Astrocyte of the spinal cord (primary cell): Measurements from ENCODE around the gene EVPLL.

ENCODE experiments used
- DNase-seq: peaks from one replicate; pipeline ENCODE4 v3.0.0; 2011; ENCODE audit warnings: low read depth, low spot score
- H3K4me3 ChIP-seq: 2 replicates; pipeline ENCODE4 v1.5.1; 2011; ENCODE audit warnings: low read depth, mild to moderate bottlenecking, low read length, moderate library complexity
- in situ Hi-C: cut with HindIII; loops from 2 replicates; pipeline ENCODE4 v1.10.0; 2017; ENCODE audit warnings: low sequenced_read_pairs
- TF ChIP-seq, protein P1 (sequence below): IDR thresholded peaks from 2 replicates; pipeline ENCODE4 v1.5.1; 2012; ENCODE audit warnings: low read depth, mild to moderate bottlenecking, low read length, inconsistent platforms

Gene EVPLL

DNA sequence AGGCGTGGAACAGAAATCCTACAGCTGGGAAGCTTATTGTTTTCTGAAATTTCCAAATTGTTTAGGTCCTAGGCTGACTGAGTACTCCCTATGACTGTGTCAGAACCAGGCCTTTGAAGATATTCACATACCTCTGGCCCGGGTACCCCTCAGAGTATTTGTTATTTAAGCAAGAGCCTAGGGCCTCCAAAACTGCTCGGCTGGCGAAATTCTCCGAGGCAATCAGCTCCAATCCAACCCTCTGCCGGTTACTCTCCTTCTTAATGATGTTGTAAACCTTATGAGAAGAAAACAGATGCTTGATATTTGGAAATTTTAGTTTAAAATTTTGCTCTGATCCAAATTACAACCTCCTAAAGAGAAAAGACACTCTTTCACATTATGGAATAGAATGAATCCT is 24.0 kb upstream of the EVPLL start:
- TF ChIP-seq, protein P1, sequence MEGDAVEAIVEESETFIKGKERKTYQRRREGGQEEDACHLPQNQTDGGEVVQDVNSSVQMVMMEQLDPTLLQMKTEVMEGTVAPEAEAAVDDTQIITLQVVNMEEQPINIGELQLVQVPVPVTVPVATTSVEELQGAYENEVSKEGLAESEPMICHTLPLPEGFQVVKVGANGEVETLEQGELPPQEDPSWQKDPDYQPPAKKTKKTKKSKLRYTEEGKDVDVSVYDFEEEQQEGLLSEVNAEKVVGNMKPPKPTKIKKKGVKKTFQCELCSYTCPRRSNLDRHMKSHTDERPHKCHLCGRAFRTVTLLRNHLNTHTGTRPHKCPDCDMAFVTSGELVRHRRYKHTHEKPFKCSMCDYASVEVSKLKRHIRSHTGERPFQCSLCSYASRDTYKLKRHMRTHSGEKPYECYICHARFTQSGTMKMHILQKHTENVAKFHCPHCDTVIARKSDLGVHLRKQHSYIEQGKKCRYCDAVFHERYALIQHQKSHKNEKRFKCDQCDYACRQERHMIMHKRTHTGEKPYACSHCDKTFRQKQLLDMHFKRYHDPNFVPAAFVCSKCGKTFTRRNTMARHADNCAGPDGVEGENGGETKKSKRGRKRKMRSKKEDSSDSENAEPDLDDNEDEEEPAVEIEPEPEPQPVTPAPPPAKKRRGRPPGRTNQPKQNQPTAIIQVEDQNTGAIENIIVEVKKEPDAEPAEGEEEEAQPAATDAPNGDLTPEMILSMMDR = no peak
- in situ Hi-C loops = no loop called here
- DNase-seq = no peak
- H3K4me3 ChIP-seq = no peak overlapping the region

DNA sequence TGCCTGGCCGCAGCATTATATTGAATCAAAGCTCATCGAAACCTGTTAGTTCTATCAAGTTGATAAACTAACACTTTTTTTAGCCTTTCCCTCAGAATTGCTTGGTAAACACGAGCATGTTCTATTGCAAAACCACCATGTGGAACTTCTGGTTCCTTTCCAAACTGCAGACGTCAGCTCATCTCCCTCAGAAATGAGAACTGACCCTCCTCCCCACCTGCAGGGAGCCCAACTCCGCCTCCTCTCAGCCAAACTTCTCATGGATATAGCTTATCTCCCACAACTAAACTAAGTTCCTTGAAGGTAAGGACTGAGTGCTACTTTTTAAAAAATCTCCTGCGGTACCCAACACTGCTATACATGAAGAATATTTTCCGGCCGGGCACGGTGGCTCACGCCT is 21.0 kb upstream of the EVPLL start:
- DNase-seq = peak; percentile 29
- TF ChIP-seq, protein P1 = no peak
- H3K4me3 ChIP-seq = no peak overlapping the region
- in situ Hi-C loops = no loop called here

DNA sequence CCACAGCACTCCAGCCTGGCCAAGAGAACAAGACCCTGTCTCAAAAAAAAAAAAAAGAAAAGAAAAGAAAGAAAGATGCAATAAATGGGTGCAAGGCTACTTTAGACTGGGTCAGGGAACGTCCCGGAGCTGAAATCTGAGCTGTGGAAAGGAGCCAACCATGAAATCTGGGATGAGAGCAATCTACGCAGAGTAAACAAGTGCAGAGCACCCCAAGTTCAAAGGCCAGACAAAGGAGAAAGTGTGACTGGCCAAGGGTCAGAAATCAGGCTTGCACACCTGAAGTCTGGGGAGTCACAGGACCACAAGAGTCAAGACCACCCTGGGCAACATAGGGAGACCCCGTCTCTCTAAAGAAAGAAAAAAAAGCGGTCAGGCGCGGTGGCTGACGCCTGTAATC is 17.1 kb upstream of the EVPLL start:
- in situ Hi-C loops = no loop called here
- TF ChIP-seq, protein P1 = no peak
- no peak for DNase-seq
- no peak overlapping the region for H3K4me3 ChIP-seq

DNA sequence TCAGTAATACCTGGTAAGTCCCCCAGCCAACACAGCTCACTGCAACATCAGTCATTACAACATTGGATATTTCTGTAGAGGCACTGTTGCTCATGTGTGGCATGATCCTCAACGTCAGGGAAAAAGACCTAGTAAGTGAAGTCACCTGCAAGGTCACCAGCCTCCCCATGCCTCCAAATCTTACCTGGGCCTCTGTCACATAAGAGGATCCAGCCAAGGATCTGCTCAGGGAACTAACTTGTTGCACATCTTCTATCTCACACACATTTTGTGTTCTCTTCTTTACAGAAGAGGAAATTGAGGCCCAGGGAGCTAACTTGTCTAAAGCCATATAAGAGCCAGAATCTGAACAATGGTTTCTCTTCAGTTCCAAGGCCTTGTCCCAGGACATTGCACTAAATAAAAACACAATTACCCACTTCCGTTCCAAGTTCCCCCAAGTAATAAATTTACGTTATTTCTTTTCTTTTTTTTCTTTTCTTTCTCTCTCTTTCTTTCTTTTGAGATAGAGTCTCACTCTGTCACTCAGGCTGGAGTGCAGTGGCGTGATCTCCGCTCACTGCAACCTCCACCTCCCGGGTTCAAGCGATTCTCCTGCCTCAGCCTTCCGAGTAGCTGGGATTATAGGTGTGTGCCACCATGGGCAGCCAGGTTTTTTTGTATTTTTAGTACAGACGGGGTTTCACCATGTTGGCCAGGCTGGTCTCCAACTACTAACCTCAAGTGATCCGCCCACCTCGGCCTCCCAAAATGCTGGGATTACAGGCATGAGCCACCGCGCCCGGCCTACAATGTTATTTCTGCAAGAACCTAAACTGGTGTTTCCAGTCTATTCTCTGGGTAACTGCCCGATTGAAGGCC is 15.5 kb upstream of the EVPLL start:
- in situ Hi-C loops = no loop called here
- TF ChIP-seq, protein P1 = no peak
- no peak for DNase-seq
- peak overlapping the region; percentile 64 for H3K4me3 ChIP-seq

DNA sequence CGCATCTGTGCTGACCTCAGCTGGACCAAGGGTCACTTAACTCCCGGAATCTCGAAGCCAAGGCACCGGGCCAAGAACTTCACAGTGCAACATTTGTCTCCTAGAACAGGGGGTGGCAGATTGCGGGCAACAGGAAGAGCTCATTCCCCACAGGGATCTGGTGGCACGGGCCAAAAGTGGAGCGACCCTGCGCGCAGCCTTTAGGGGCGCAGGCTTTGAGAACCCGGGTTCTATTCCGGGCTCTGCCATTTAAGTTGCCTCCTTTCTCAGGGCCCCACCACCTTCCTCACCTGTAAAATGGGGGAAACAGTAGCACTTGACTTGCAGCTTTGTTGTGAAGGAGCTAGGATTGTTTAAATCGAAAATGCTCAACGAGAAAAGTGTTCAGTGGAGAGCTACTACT is 14.9 kb upstream of the EVPLL start:
- DNase-seq = peak; percentile 29
- peak overlapping the region; percentile 64 for H3K4me3 ChIP-seq
- in situ Hi-C loops = no loop called here
- TF ChIP-seq, protein P1 = no peak

DNA sequence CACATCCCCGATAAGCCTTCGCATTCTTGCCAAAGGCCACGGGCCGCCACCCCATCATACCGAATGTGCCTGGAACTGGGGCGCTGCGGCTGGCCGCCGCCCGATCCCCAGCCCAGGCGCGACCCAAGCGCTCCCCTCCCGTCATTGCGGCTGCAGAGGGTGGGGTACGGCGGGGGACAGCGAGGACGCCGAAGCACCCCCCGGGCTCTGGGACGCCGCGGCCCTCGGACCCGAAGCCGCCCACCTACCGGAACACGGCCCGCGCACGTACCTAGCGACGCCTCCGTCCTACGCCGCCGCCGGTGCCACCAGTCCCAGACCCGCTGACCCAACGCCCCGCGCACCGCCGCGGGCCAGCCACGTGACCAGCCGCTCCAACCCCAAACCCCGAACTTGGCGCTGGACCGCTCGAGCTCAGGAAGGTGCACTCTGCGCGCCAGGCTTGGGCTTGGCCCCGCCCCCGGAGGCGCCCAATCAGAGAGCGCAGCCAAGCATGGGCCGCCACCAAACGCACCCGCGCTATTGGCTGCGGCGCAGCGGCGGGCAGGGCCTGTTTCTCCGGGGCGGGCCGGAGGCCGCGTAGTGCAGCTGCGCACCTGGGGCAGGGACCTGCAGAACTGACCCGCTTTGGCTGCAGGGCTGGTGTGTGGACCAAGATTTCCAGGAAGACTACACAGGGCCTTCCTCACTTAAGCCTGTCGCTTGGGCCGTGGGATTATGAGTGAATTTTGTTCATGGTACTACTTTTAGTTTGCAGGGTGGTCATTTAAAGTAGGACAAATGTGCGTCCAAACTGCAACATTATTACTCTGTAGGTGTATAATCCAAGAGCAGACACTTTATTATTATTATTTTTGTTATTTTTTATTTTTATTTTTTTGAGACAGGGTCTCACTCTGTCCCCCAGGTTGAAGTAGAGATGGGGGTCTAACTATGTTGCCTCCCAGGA is 14.2 kb upstream of the EVPLL start, which contains the start of gene SHMT1:
Gene SHMT1, minus strand, starts transcription at position 450 of the 949 bp plus-strand sequence. CDS start 7,569 bp downstream, outside the sequence.
- in situ Hi-C loops = no loop called here
- peak within 1 kb of the TSS; percentile 64 for H3K4me3 ChIP-seq
- peak; percentile 85 for DNase-seq
- TF ChIP-seq, protein P1 = no peak
